ENCODE results near the gene NLRC5.
A peak's percentile ranks its signal among the peaks of the same experiment; 100 is the strongest.

Gene NLRC5

DNA sequence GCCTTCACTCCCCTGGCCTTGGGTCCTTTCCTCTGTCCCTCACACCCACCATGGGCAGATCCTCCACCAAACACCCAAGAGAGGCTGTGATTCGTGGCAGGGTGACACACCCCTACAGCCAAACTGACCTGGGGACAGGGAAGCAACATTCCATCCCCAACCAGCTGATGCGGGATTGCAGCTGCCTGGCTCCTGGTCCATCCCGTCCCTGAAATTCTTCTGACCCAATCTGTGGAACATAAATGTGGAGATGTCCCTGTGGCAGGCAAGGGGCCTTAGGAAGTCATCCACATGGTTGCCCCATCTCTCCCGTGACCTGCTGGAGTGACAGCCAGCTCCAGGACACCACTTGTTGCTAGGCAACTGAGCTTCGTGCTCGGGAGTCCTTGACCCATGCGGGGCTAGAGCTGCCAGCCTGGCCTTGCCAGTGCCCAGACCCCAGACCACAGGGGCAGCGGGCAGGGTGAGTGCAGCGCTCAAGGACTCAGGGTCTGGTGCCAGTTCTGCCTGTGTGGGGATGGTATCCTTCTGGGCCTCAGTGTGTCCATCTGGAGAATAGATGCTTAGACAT is 69.0 kb downstream of the NLRC5 start:
- no peaks in the 10 kb centered on the region for H3K9me3 ChIP-seq (replicated peaks in 1 of 2; ENCODE audit: control insufficient read depth in 2 of 2, insufficient read depth in 1 of 2, low read depth in 1 of 2, low read length in 2 of 2)
- no peak overlapping the region for H2BK5ac ChIP-seq (ENCODE audit: low read length)
- no peak overlapping the region for H3K4ac ChIP-seq (ENCODE audit: low read length)
- no peak for DNase-seq (ENCODE audit: low spot score)
- H3K4me1 ChIP-seq (ENCODE audit: control insufficient read depth in 2 of 2, insufficient read depth in 1 of 2, low read depth in 1 of 2, low read length in 2 of 2), result peaks cover 0 to 2% of the 10 kb centered on the region in 2 donors
- no peak overlapping the region for H3K4me2 ChIP-seq (ENCODE audit: insufficient read depth, low read length, poor library complexity, severe bottlenecking)
- H2BK12ac ChIP-seq (ENCODE audit: low read length), result no peak overlapping the region
- H3K79me1 ChIP-seq (ENCODE audit: low read depth, low read length), result peaks cover 2% of the 10 kb centered on the region
- H4K8ac ChIP-seq (ENCODE audit: low read depth, low read length), result no peak overlapping the region
- H2BK120ac ChIP-seq (ENCODE audit: low read depth, low read length), result no peak overlapping the region
- H2BK15ac ChIP-seq (ENCODE audit: low read length), result no peak overlapping the region
- no peak overlapping the region for H3K14ac ChIP-seq (ENCODE audit: low read length)
- H3K23ac ChIP-seq (ENCODE audit: low read depth, low read length, poor library complexity), result no peak overlapping the region
- no peak overlapping the region for H3K4me3 ChIP-seq (ENCODE audit: low read length in 2 of 2)
- no peak overlapping the region for H3K9ac ChIP-seq (ENCODE audit: low read depth, low read length, poor library complexity)
- H2AK5ac ChIP-seq (ENCODE audit: low read depth, low read length), result peak overlapping the region; percentile 32
- no CpG with 5 or more reads among the region's 9 CpGs for WGBS, 2 donors (ENCODE audit: extremely low coverage in 2 of 2, insufficient read length in 2 of 2, insufficient replicate concordance in 1 of 2)
- no peak overlapping the region for H3K27ac ChIP-seq (replicated peaks; ENCODE audit: low read length)
- no peaks in the 10 kb centered on the region for H3K36me3 ChIP-seq (replicated peaks in 1 of 2; ENCODE audit: control insufficient read depth in 2 of 2, insufficient read depth in 2 of 2, low read length in 2 of 2)
- H3K18ac ChIP-seq (ENCODE audit: low read length), result no peak overlapping the region
- H4K91ac ChIP-seq (ENCODE audit: low read depth, low read length, poor library complexity), result no peak overlapping the region
- H3K27me3 ChIP-seq (ENCODE audit: control insufficient read depth in 3 of 3, insufficient read depth in 3 of 3, low read depth in 1 of 3, low read length in 3 of 3), result peaks cover 0 to 18% (median 0%) of the 10 kb centered on the region in 3 experiments
- H2AFZ ChIP-seq (ENCODE audit: low read length), result no peak overlapping the region

DNA sequence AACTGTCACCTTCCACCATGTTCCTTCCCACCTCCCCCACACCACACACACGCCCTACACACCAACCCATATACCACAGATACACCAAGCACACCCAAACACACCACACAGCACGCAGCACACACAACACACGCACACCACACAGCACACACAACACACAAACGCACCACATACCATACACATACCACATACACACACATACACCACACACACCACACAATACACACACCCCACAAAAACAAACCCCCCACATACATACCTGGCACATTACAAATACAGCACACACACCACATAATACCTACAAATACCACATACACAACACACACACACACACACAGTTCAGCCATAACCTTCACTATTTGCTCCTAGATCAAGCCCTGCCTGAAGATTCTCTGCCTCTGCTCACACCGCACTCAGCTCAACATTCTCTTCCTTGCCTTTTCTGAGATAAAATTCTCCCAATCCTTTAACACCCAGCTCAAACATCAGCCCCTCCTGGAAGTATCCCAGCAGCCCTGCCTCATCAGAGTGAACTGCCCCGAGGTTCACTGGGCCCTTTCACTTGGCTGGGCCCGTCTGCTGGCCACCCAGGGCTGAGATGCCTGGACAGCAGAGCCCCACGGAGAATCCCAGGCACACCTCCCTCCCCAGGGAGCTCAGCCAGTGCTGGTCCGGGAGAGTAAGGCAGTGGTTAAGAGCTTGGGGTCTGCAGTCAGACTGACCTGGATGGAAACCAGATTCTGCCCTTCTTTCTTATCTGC is 71.1 kb downstream of the NLRC5 start:
- no peak for DNase-seq (ENCODE audit: low spot score)
- no peak overlapping the region for H3K27ac ChIP-seq (replicated peaks; ENCODE audit: low read length)
- H3K9ac ChIP-seq (ENCODE audit: low read depth, low read length, poor library complexity), result peak overlapping the region; percentile 50
- peak overlapping the region in 1 of 2 donors; percentile 61 for H3K4me3 ChIP-seq (ENCODE audit: low read length in 2 of 2)
- H4K8ac ChIP-seq (ENCODE audit: low read depth, low read length), result peak overlapping the region; percentile 48
- no peak overlapping the region for H2AK5ac ChIP-seq (ENCODE audit: low read depth, low read length)
- H3K14ac ChIP-seq (ENCODE audit: low read length), result no peak overlapping the region
- H3K4me1 ChIP-seq (ENCODE audit: control insufficient read depth in 2 of 2, insufficient read depth in 1 of 2, low read depth in 1 of 2, low read length in 2 of 2), result peaks cover 0 to 2% of the 10 kb centered on the region in 2 donors
- H2AFZ ChIP-seq (ENCODE audit: low read length), result peak overlapping the region; percentile 66
- no peaks in the 10 kb centered on the region for H3K36me3 ChIP-seq (replicated peaks in 1 of 2; ENCODE audit: control insufficient read depth in 2 of 2, insufficient read depth in 2 of 2, low read length in 2 of 2)
- H3K18ac ChIP-seq (ENCODE audit: low read length), result no peak overlapping the region
- H3K4me2 ChIP-seq (ENCODE audit: insufficient read depth, low read length, poor library complexity, severe bottlenecking), result no peak overlapping the region
- H3K9me3 ChIP-seq (replicated peaks in 1 of 2; ENCODE audit: control insufficient read depth in 2 of 2, insufficient read depth in 1 of 2, low read depth in 1 of 2, low read length in 2 of 2), result no peaks in the 10 kb centered on the region
- H2BK5ac ChIP-seq (ENCODE audit: low read length), result no peak overlapping the region
- H3K23ac ChIP-seq (ENCODE audit: low read depth, low read length, poor library complexity), result peak overlapping the region; percentile 92
- peak overlapping the region; percentile 27 for H3K4ac ChIP-seq (ENCODE audit: low read length)
- peaks cover 2% of the 10 kb centered on the region for H3K79me1 ChIP-seq (ENCODE audit: low read depth, low read length)
- H3K27me3 ChIP-seq (ENCODE audit: control insufficient read depth in 3 of 3, insufficient read depth in 3 of 3, low read depth in 1 of 3, low read length in 3 of 3), result peaks cover 0 to 14% (median 0%) of the 10 kb centered on the region in 3 experiments
- no peak overlapping the region for H2BK120ac ChIP-seq (ENCODE audit: low read depth, low read length)
- H2BK15ac ChIP-seq (ENCODE audit: low read length), result no peak overlapping the region
- 100% methylated on average over 3 of the region's 9 CpGs; no CpG with 5 or more reads in 1 of the 2 donors for WGBS, 2 donors (ENCODE audit: extremely low coverage in 2 of 2, insufficient read length in 2 of 2, insufficient replicate concordance in 1 of 2)
- no peak overlapping the region for H4K91ac ChIP-seq (ENCODE audit: low read depth, low read length, poor library complexity)
- H2BK12ac ChIP-seq (ENCODE audit: low read length), result peak overlapping the region; percentile 63

DNA sequence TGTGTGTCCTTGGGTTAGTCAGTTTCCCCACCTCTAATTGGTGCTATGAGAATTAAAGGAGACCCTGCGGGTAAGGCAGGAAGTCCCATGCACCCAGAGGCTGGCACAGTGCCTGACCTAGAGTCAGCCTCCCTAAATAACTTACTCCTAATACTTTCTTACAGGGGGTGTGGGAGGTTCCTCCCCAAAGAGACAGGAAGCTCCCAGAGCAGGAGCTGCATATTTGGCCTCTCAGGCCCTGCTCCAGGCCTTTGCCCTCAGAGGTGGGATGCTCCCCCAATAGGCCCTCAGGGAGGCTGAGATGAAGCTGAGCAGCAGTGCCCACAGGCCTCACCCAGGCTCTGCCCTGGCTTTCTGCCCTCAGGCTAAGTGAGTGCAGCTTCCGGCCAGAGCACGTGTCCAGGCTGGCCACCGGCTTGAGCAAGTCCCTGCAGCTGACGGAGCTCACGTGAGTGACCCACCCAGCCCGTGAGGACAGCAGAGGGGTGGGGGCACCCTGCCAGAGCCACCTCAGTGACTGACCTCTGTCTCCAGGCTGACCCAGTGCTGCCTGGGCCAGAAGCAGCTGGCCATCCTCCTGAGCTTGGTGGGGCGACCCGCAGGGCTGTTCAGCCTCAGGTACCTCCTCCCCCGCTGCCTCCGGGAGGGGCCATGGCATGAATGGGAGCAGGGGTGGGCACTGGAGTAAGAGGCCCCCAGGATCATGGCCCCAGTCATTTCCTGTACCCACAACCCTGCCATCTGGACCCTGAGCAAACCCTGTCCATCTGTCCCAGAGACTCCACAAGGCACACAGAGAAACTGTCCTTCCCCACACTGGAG is 71.9 kb downstream of the NLRC5 start:
- Histone ChIP-seq H4K91ac (ENCODE audit: low read depth, low read length, poor library complexity) (no peak overlapping the region), H2AK5ac (ENCODE audit: low read depth, low read length) (no peak overlapping the region), H2AFZ (ENCODE audit: low read length) (peak overlapping the region; percentile 66), H3K23ac (ENCODE audit: low read depth, low read length, poor library complexity) (peak overlapping the region; percentile 81), H3K9me3 (replicated peaks in 1 of 2; ENCODE audit: control insufficient read depth in 2 of 2, insufficient read depth in 1 of 2, low read depth in 1 of 2, low read length in 2 of 2) (no peaks in the 10 kb centered on the region), H3K14ac (ENCODE audit: low read length) (no peak overlapping the region), H3K4me1 (ENCODE audit: control insufficient read depth in 2 of 2, insufficient read depth in 1 of 2, low read depth in 1 of 2, low read length in 2 of 2) (peaks cover 0 to 2% of the 10 kb centered on the region in 2 donors), H3K36me3 (replicated peaks in 1 of 2; ENCODE audit: control insufficient read depth in 2 of 2, insufficient read depth in 2 of 2, low read length in 2 of 2) (no peaks in the 10 kb centered on the region), H2BK12ac (ENCODE audit: low read length) (no peak overlapping the region), H2BK15ac (ENCODE audit: low read length) (no peak overlapping the region), H3K79me1 (ENCODE audit: low read depth, low read length) (peaks cover 2% of the 10 kb centered on the region), H4K8ac (ENCODE audit: low read depth, low read length) (no peak overlapping the region), H2BK120ac (ENCODE audit: low read depth, low read length) (no peak overlapping the region), H3K18ac (ENCODE audit: low read length) (peak overlapping the region; percentile 50), H2BK5ac (ENCODE audit: low read length) (no peak overlapping the region), H3K9ac (ENCODE audit: low read depth, low read length, poor library complexity) (no peak overlapping the region), H3K27me3 (ENCODE audit: control insufficient read depth in 3 of 3, insufficient read depth in 3 of 3, low read depth in 1 of 3, low read length in 3 of 3) (peaks cover 0 to 17% (median 0%) of the 10 kb centered on the region in 3 experiments), H3K4me3 (ENCODE audit: low read length in 2 of 2) (no peak overlapping the region), H3K27ac (replicated peaks; ENCODE audit: low read length) (no peak overlapping the region), H3K4me2 (ENCODE audit: insufficient read depth, low read length, poor library complexity, severe bottlenecking) (no peak overlapping the region), H3K4ac (ENCODE audit: low read length) (no peak overlapping the region)
- DNase-seq (ENCODE audit: low spot score), result no peak
- WGBS, 2 donors (ENCODE audit: extremely low coverage in 2 of 2, insufficient read length in 2 of 2, insufficient replicate concordance in 1 of 2), result no CpG with 5 or more reads among the region's 11 CpGs

DNA sequence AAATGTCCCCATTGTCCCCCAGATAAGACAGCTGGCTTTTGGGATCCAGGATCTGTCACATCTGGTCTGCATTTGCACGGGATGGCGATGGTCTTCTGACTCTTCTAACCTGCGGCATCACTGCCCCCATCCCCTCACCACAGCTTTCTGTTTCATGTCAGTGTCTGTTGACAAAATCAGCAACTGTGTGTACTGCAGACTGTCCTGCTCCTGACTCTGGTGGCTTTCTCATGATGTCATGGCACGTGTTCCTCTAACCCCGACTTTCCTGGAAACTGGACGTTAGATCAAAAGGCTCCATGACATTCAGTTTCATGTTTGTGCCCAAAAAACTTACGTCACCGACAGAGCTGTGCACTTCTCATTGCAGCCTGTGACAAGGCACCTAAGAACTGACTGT is 73.0 kb downstream of the NLRC5 start:
- Histone ChIP-seq H2BK15ac (ENCODE audit: low read length) (no peak overlapping the region), H3K79me1 (ENCODE audit: low read depth, low read length) (peaks cover 2% of the 10 kb centered on the region), H3K4me1 (ENCODE audit: control insufficient read depth in 2 of 2, insufficient read depth in 1 of 2, low read depth in 1 of 2, low read length in 2 of 2) (peaks cover 0 to 2% of the 10 kb centered on the region in 2 donors), H4K91ac (ENCODE audit: low read depth, low read length, poor library complexity) (no peak overlapping the region), H3K18ac (ENCODE audit: low read length) (no peak overlapping the region), H3K4ac (ENCODE audit: low read length) (no peak overlapping the region), H2BK120ac (ENCODE audit: low read depth, low read length) (no peak overlapping the region), H3K36me3 (replicated peaks in 1 of 2; ENCODE audit: control insufficient read depth in 2 of 2, insufficient read depth in 2 of 2, low read length in 2 of 2) (no peaks in the 10 kb centered on the region), H3K9ac (ENCODE audit: low read depth, low read length, poor library complexity) (no peak overlapping the region), H3K27ac (replicated peaks; ENCODE audit: low read length) (no peak overlapping the region), H2BK12ac (ENCODE audit: low read length) (no peak overlapping the region), H3K27me3 (ENCODE audit: control insufficient read depth in 3 of 3, insufficient read depth in 3 of 3, low read depth in 1 of 3, low read length in 3 of 3) (peaks cover 0 to 26% (median 0%) of the 10 kb centered on the region in 3 experiments), H3K14ac (ENCODE audit: low read length) (no peak overlapping the region), H2AFZ (ENCODE audit: low read length) (no peak overlapping the region), H3K4me2 (ENCODE audit: insufficient read depth, low read length, poor library complexity, severe bottlenecking) (no peak overlapping the region), H2BK5ac (ENCODE audit: low read length) (no peak overlapping the region), H2AK5ac (ENCODE audit: low read depth, low read length) (no peak overlapping the region), H3K23ac (ENCODE audit: low read depth, low read length, poor library complexity) (no peak overlapping the region), H3K9me3 (replicated peaks in 1 of 2; ENCODE audit: control insufficient read depth in 2 of 2, insufficient read depth in 1 of 2, low read depth in 1 of 2, low read length in 2 of 2) (no peaks in the 10 kb centered on the region), H3K4me3 (ENCODE audit: low read length in 2 of 2) (no peak overlapping the region), H4K8ac (ENCODE audit: low read depth, low read length) (no peak overlapping the region)
- no peak for DNase-seq (ENCODE audit: low spot score)
- no CpG with 5 or more reads among the region's 8 CpGs for WGBS, 2 donors (ENCODE audit: extremely low coverage in 2 of 2, insufficient read length in 2 of 2, insufficient replicate concordance in 1 of 2)
